ENCODE measurements around the gene FGF14.
"Not testable (repeated sequence)": the region's sequence is repeated elsewhere in the genome, so short reads cannot be mapped to it uniquely, and the experiment has no call there.

Gene FGF14

GRCh38 chr13:102117175-102117831 lies 284.5 kb downstream of the FGF14 start:
- DNase-seq, result no peak

- no peak for DNase-seq
Observed at GRCh38 chr13:102103469-102103868, 298.4 kb downstream of the FGF14 start.

- no peak for DNase-seq
Observed at GRCh38 chr13:102100234-102100633, 301.6 kb downstream of the FGF14 start.

GRCh38 chr13:102097708-102098107 lies 304.1 kb downstream of the FGF14 start:
- no peak for DNase-seq

- not testable (repeated sequence) for DNase-seq
Observed at GRCh38 chr13:102093288-102093687, 308.6 kb downstream of the FGF14 start.

GRCh38 chr13:102091231-102091630 lies 310.6 kb downstream of the FGF14 start:
- DNase-seq, result no peak

GRCh38 chr13:102090532-102090931 lies 311.3 kb downstream of the FGF14 start:
- DNase-seq, result no peak

- DNase-seq, result no peak
Observed at GRCh38 chr13:102089722-102090121, 312.1 kb downstream of the FGF14 start.

- DNase-seq, result no peak
Observed at GRCh38 chr13:102089177-102089576, 312.7 kb downstream of the FGF14 start.

GRCh38 chr13:102073251-102073650 lies 328.6 kb downstream of the FGF14 start:
- no peak for DNase-seq

- no peak for DNase-seq
Observed at GRCh38 chr13:102071711-102072110, 330.1 kb downstream of the FGF14 start.

GRCh38 chr13:102068323-102068722 lies 333.5 kb downstream of the FGF14 start:
- DNase-seq, result not testable (repeated sequence)

GRCh38 chr13:102055090-102055779 lies 346.6 kb downstream of the FGF14 start:
- no peak for DNase-seq

- DNase-seq, result no peak
Observed at GRCh38 chr13:102049853-102050252, 352.0 kb downstream of the FGF14 start.

- no peak for DNase-seq
Observed at GRCh38 chr13:102045731-102046130, 356.1 kb downstream of the FGF14 start.

- DNase-seq, result no peak
Observed at GRCh38 chr13:102042746-102043145, 359.1 kb downstream of the FGF14 start.

- DNase-seq, result no peak
Observed at GRCh38 chr13:102041544-102041943, 360.3 kb downstream of the FGF14 start.

- no peak for DNase-seq
Observed at GRCh38 chr13:102040812-102041211, 361.0 kb downstream of the FGF14 start.

- DNase-seq, result no peak
Observed at GRCh38 chr13:102039264-102039663, 362.6 kb downstream of the FGF14 start.

GRCh38 chr13:102038787-102039186 lies 363.1 kb downstream of the FGF14 start:
- no peak for DNase-seq

GRCh38 chr13:102035969-102036368 lies 365.9 kb downstream of the FGF14 start:
- no peak for DNase-seq

GRCh38 chr13:102033857-102034331 lies 368.0 kb downstream of the FGF14 start:
- DNase-seq, result no peak

- no peak for DNase-seq
Observed at GRCh38 chr13:102033386-102033785, 368.5 kb downstream of the FGF14 start.

GRCh38 chr13:102028868-102029267 lies 373.0 kb downstream of the FGF14 start:
- DNase-seq, result no peak

- DNase-seq, result no peak
Observed at GRCh38 chr13:102028206-102028605, 373.6 kb downstream of the FGF14 start.

All from femur (tissue), 1 donor.